Stimulated activated CD8-positive, alpha-beta memory T cell treated with anti-CD3 and anti-CD28 coated beads, Interleukin-7, amount 100 ng/mL, for 4 hours (primary cell): ENCODE data around the gene PIGS.

Experiments used
- DNase-seq, 2 donors: peaks; one replicate each; pipeline ENCODE4 v3.0.0-alpha.2; 2020; ENCODE audit warnings: low read depth in 2 of 2

Gene PIGS

GRCh38 chr17:28506763-28507487 lies 64.4 kb downstream of the PIGS start:
- DNase-seq = no peak

GRCh38 chr17:28505986-28506665 lies 65.2 kb downstream of the PIGS start, which contains the start of gene FOXN1:
TSS of gene FOXN1 (plus strand) at chr17:28506348. CDS start at chr17:28523970, 17,622 bp downstream.
- no peak for DNase-seq

DNA sequence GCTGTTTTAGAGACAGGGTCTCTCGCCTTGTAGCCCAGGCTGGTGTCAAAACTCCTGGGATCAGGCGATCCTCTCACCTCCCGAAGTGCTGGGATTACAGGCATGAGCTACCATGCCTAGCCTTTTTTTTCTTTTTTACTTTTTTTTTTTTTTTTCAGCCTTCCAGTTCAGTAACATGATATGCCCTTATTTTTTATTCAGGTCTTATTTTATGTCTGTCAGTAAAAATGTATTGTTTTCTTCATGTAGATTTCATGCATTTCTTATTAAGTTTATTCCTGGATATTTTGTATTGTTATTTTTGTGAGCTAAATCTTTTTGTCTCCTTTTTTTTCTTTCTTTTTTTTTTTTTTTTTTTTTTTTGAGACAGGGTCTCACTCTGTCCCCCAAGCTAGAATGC lies 67.9 kb downstream of the PIGS start:
- DNase-seq = no peak
